Progenitor cell of endocrine pancreas (in vitro differentiated cells): ENCODE data around the gene SYNJ1. TPM values are rescaled to one million over a fixed set of nuclear protein-coding genes. Genes with fewer than 3 reads are reported as not detected.

Source experiments
- DNase-seq: peaks from one replicate; pipeline ENCODE4 v3.0.0; 2021; ENCODE audit warnings: low spot score; ENCODE audit not compliant: unreplicated experiment
- H3K27ac Mint-ChIP-seq: 2 replicates; pipeline ENCODE4 v1.8.0; 2021; ENCODE audit warnings: mild to moderate bottlenecking, moderate library complexity, mixed read lengths
- H3K27me3 Mint-ChIP-seq: 2 replicates; pipeline ENCODE4 v1.8.0; 2021; ENCODE audit warnings: mixed read lengths
- H3K36me3 Mint-ChIP-seq: 2 replicates; pipeline ENCODE4 v1.8.0; 2022; ENCODE audit warnings: mixed read lengths; ENCODE audit not compliant: insufficient read depth
- H3K4me1 Mint-ChIP-seq: 2 replicates; pipeline ENCODE4 v1.8.0; 2021; ENCODE audit warnings: low read depth, mixed read lengths
- H3K4me3 Mint-ChIP-seq: 2 replicates; pipeline ENCODE4 v1.8.0; 2021; ENCODE audit warnings: low read depth, mild to moderate bottlenecking, moderate library complexity, mixed read lengths
- H3K9me3 Mint-ChIP-seq: 2 replicates; pipeline ENCODE4 v1.8.0; 2021; ENCODE audit warnings: low read depth, mixed read lengths
- CTCF ChIP-seq: fragments of 200-600 bp; sonication (generic); IDR thresholded peaks from one replicate; pipeline ENCODE4 v1.5.0; 2021; ENCODE audit warnings: antibody characterized with exemption, mild to moderate bottlenecking; ENCODE audit not compliant: unreplicated experiment
- total RNA-seq: library from RNA; stranded (reverse); gene quantifications from 2 replicates; pipeline ENCODE4 v1.2.1, GENCODE V29; 2021

SYNJ1 gene
- total RNA-seq, 1 donor from 2014 or later, result 10.1 TPM

GRCh38 chr21:32599526-32599925, 128.3 kb downstream of the SYNJ1 start:
- H3K4me1 Mint-ChIP-seq, result peaks cover 1% of the 10 kb centered on the region
- TF ChIP-seq CTCF, result no peak
- H3K9me3 Mint-ChIP-seq, result no peaks in the 10 kb centered on the region
- H3K27ac Mint-ChIP-seq, result no peak overlapping the region
- no peak for DNase-seq
- H3K36me3 Mint-ChIP-seq, result peaks cover 16% of the 10 kb centered on the region
- H3K27me3 Mint-ChIP-seq, result no peaks in the 10 kb centered on the region
- H3K4me3 Mint-ChIP-seq, result no peak overlapping the region

GRCh38 chr21:32599091-32599490, 128.7 kb downstream of the SYNJ1 start:
- no peaks in the 10 kb centered on the region for H3K9me3 Mint-ChIP-seq
- peaks cover 4% of the 10 kb centered on the region for H3K4me1 Mint-ChIP-seq
- H3K36me3 Mint-ChIP-seq, result peaks cover 16% of the 10 kb centered on the region
- no peak overlapping the region for H3K27ac Mint-ChIP-seq
- no peaks in the 10 kb centered on the region for H3K27me3 Mint-ChIP-seq
- DNase-seq, result no peak
- no peak overlapping the region for H3K4me3 Mint-ChIP-seq
- TF ChIP-seq CTCF, result no peak

- DNase-seq, result no peak
- Mint-ChIP-seq H3K27ac (no peak overlapping the region), H3K27me3 (no peaks in the 10 kb centered on the region), H3K9me3 (no peaks in the 10 kb centered on the region), H3K36me3 (peaks cover 5% of the 10 kb centered on the region), H3K4me1 (peaks cover 18% of the 10 kb centered on the region), H3K4me3 (no peak overlapping the region)
- no peak for TF ChIP-seq CTCF
Measured at GRCh38 chr21:32597205-32597604, 130.6 kb downstream of the SYNJ1 start.

- DNase-seq, result no peak
- H3K36me3 Mint-ChIP-seq, result peaks cover 4% of the 10 kb centered on the region
- no peak overlapping the region for H3K4me3 Mint-ChIP-seq
- H3K9me3 Mint-ChIP-seq, result no peaks in the 10 kb centered on the region
- no peak overlapping the region for H3K27ac Mint-ChIP-seq
- TF ChIP-seq CTCF, result no peak
- H3K4me1 Mint-ChIP-seq, result peaks cover 28% of the 10 kb centered on the region
- H3K27me3 Mint-ChIP-seq, result peaks cover 4% of the 10 kb centered on the region
Measured at GRCh38 chr21:32595431-32595830, 132.4 kb downstream of the SYNJ1 start.

GRCh38 chr21:32593690-32594089, 134.1 kb downstream of the SYNJ1 start:
- no peak for DNase-seq
- Mint-ChIP-seq H3K4me1 (peaks cover 28% of the 10 kb centered on the region), H3K4me3 (no peak overlapping the region), H3K9me3 (no peaks in the 10 kb centered on the region), H3K27ac (peak overlapping the region; percentile 78), H3K27me3 (peaks cover 4% of the 10 kb centered on the region), H3K36me3 (peaks cover 4% of the 10 kb centered on the region)
- TF ChIP-seq CTCF, result no peak
